ENCODE data around the gene AK3.

DNA sequence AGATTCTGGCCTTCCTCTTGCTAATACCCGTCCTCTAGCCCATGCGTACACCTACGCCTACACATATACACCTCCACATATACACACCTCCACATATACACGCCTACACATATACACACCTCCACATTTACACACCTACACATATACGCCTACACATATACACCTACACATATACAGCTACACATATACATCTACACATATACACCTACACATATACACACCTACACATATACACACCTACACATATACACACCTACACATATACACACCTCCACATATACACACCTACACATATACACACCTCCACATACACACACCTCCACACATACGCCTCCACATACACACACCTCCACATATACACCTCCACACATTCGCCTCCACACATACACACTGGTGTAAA lies 27.2 kb downstream of the AK3 start:
- TF ChIP-seq EZH2 (IDR thresholded peaks at IDR 0.05; ENCODE audit: insufficient read depth, poor library complexity, severe bottlenecking): no peak
- TF ChIP-seq EZH2phosphoT487 (IDR thresholded peaks at IDR 0.05; ENCODE audit: insufficient read depth, low read depth): no peak
